ENCODE data around the gene PDE5A. TPM values are rescaled to one million over a fixed set of nuclear protein-coding genes. Genes with fewer than 3 reads are reported as not detected.

The PDE5A gene
- total and polyA plus RNA-seq, 2 donors from 2014 or later, result 3.9 to 29.4 TPM

DNA sequence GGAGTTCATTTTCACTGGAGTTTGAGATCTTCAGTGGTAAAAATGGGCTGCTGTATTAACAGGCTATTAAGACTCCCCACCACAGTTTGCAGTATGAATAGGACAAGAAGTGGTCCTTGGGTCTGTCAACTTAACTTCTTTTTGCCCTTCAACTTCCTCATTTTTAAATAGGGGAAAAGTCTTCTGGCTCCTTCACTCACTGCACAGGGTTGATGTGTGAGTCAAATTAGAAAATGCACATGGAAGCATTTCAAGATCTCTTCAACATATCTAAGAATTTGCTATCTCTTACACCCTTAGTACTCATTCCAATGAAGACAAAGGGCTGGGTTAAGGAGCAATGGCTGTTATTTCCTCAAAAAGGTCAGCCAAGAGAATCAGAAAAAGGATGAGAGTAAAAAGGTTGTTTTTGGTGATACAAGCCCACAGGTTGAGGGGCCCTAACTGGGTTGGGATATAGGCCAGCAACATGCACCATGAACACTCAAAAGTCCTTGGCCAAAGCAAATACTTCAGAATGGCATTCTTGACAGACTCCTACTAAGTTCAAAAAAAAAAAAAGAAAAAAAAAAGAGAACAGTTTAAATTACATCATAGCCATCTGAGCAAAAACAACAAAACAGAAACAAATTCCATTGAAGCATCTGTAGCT, 13.4 kb downstream of the PDE5A start:
- Histone ChIP-seq H3K27ac (ENCODE audit: low read depth in 2 of 2, low read length in 2 of 2) (no peak overlapping the region), H3K27me3 (ENCODE audit: control insufficient read depth, insufficient read depth, low read length) (no peaks in the 10 kb centered on the region), H3K36me3 (ENCODE audit: control insufficient read depth in 2 of 3, insufficient read depth in 3 of 3, low read length in 3 of 3) (no peaks in the 10 kb centered on the region), H3K4me1 (ENCODE audit: control insufficient read depth in 2 of 3, insufficient read depth in 2 of 3, low read depth in 1 of 3, low read length in 3 of 3) (no peaks in the 10 kb centered on the region), H3K4me3 (ENCODE audit: low read length in 3 of 3) (no peak overlapping the region), H3K9ac (ENCODE audit: low read length in 3 of 3) (no peak overlapping the region), H3K9me3 (ENCODE audit: control insufficient read depth in 2 of 3, insufficient read depth in 1 of 3, low read length in 3 of 3) (no peaks in the 10 kb centered on the region)
- intact Hi-C loops (cut with DNase I), result no loop called here
- no peak for FAIRE-seq
- no peak for DNase-seq
- TF ChIP-seq CTCF (IDR thresholded peaks at IDR 0.05; ENCODE audit: borderline replicate concordance, extremely low read depth, insufficient read depth), result no peak

DNA sequence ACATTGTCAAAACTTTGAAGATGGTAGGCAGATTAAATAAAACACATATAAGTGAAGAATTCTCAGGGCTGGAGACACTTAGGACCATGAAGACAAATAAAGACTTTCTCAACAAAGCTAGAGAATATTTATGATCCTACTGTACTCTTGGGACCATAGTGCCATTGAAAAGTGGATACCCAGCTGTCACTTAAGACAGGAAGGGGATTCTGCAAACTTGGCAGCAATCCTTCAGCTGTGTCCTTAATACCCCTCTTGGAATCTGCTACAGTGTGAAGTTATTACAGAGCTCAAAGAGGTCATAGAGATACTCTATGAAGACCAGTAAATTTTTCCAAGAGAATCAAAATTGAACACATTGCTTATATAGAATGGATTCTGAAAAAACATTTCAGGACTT, 24.3 kb downstream of the PDE5A start:
- H3K9ac ChIP-seq (ENCODE audit: low read length in 3 of 3), result no peak overlapping the region
- intact Hi-C loops (cut with DNase I), result no loop called here
- no peak for TF ChIP-seq CTCF (IDR thresholded peaks at IDR 0.05; ENCODE audit: borderline replicate concordance, extremely low read depth, insufficient read depth)
- no peak overlapping the region for H3K27ac ChIP-seq (ENCODE audit: low read depth in 2 of 2, low read length in 2 of 2)
- FAIRE-seq (no peak), DNase-seq (no peak)
- no peak overlapping the region for H3K4me3 ChIP-seq (ENCODE audit: low read length in 3 of 3)
- no peaks in the 10 kb centered on the region for H3K4me1 ChIP-seq (ENCODE audit: control insufficient read depth in 2 of 3, insufficient read depth in 2 of 3, low read depth in 1 of 3, low read length in 3 of 3)
- no peaks in the 10 kb centered on the region for H3K27me3 ChIP-seq (ENCODE audit: control insufficient read depth, insufficient read depth, low read length)
- no peaks in the 10 kb centered on the region for H3K9me3 ChIP-seq (ENCODE audit: control insufficient read depth in 2 of 3, insufficient read depth in 1 of 3, low read length in 3 of 3)
- H3K36me3 ChIP-seq (ENCODE audit: control insufficient read depth in 2 of 3, insufficient read depth in 3 of 3, low read length in 3 of 3), result peaks cover 0 to 2% (median 0%) of the 10 kb centered on the region in 3 donors

GRCh38 chr4:119602366-119602765, 26.2 kb downstream of the PDE5A start:
- Histone ChIP-seq H3K27ac (ENCODE audit: low read depth in 2 of 2, low read length in 2 of 2) (no peak overlapping the region), H3K27me3 (ENCODE audit: control insufficient read depth, insufficient read depth, low read length) (no peaks in the 10 kb centered on the region), H3K4me1 (ENCODE audit: control insufficient read depth in 2 of 3, insufficient read depth in 2 of 3, low read depth in 1 of 3, low read length in 3 of 3) (no peaks in the 10 kb centered on the region), H3K4me3 (ENCODE audit: low read length in 3 of 3) (no peak overlapping the region), H3K36me3 (ENCODE audit: control insufficient read depth in 2 of 3, insufficient read depth in 3 of 3, low read length in 3 of 3) (peaks cover 0 to 2% (median 0%) of the 10 kb centered on the region in 3 donors), H3K9me3 (ENCODE audit: control insufficient read depth in 2 of 3, insufficient read depth in 1 of 3, low read length in 3 of 3) (no peaks in the 10 kb centered on the region), H3K9ac (ENCODE audit: low read length in 3 of 3) (no peak overlapping the region)
- no peak for FAIRE-seq
- TF ChIP-seq CTCF (IDR thresholded peaks at IDR 0.05; ENCODE audit: borderline replicate concordance, extremely low read depth, insufficient read depth), result no peak
- intact Hi-C loops (cut with DNase I), result no loop called here
- DNase-seq, result no peak

- DNase-seq (no peak), FAIRE-seq (no peak)
- Histone ChIP-seq H3K36me3 (ENCODE audit: control insufficient read depth in 2 of 3, insufficient read depth in 3 of 3, low read length in 3 of 3) (peaks cover 0 to 2% (median 0%) of the 10 kb centered on the region in 3 donors), H3K9me3 (ENCODE audit: control insufficient read depth in 2 of 3, insufficient read depth in 1 of 3, low read length in 3 of 3) (no peaks in the 10 kb centered on the region), H3K27ac (ENCODE audit: low read depth in 2 of 2, low read length in 2 of 2) (no peak overlapping the region), H3K4me3 (ENCODE audit: low read length in 3 of 3) (no peak overlapping the region), H3K9ac (ENCODE audit: low read length in 3 of 3) (no peak overlapping the region), H3K4me1 (ENCODE audit: control insufficient read depth in 2 of 3, insufficient read depth in 2 of 3, low read depth in 1 of 3, low read length in 3 of 3) (no peaks in the 10 kb centered on the region), H3K27me3 (ENCODE audit: control insufficient read depth, insufficient read depth, low read length) (no peaks in the 10 kb centered on the region)
- intact Hi-C loops (cut with DNase I), result no loop called here
- no peak for TF ChIP-seq CTCF (IDR thresholded peaks at IDR 0.05; ENCODE audit: borderline replicate concordance, extremely low read depth, insufficient read depth)
These were observed 30.1 kb downstream of the PDE5A start for GRCh38 chr4:119598521-119598920.

All from kidney (tissue), 14 donors.